Measurements from ENCODE around the gene NOL6. TPM values are rescaled to one million over a fixed set of nuclear protein-coding genes. Genes with fewer than 3 reads are reported as not detected.

The NOL6 gene
- total RNA-seq, 1 experiment from 2014 or later: 64.4 TPM

- no peak overlapping the region for H2BK5ac ChIP-seq (ENCODE audit: insufficient read length, low read length)
- no peak overlapping the region for H2BK15ac ChIP-seq (ENCODE audit: low read depth, low read length)
- H4K5ac ChIP-seq (ENCODE audit: insufficient read length, low read depth, low read length): no peak overlapping the region
- H4K8ac ChIP-seq (replicated peaks; ENCODE audit: insufficient read length, low read depth, low read length): no peak overlapping the region
- H2AK5ac ChIP-seq (ENCODE audit: insufficient read length, low read length): no peak overlapping the region
- no peaks in the 10 kb centered on the region for H3K23me2 ChIP-seq (ENCODE audit: insufficient read length, low read depth, low read length, poor library complexity, severe bottlenecking)
- Mint-ChIP-seq H3K36me3 (ENCODE audit: insufficient read depth in 1 of 3, low read depth in 3 of 3) (no peaks in the 10 kb centered on the region), H3K4me1 (no peaks in the 10 kb centered on the region), H3K27me3 (ENCODE audit: low read depth) (no peaks in the 10 kb centered on the region), H3K27ac (no peak overlapping the region), H3K9me3 (peaks cover 0 to 3% of the 10 kb centered on the region in 2 experiments; a peak in 1 of 5 replicates), H3K4me3 (no peak overlapping the region; a peak in 1 of 5 replicates)
- no peak overlapping the region for H2BK120ac ChIP-seq (ENCODE audit: low read depth, low read length, poor library complexity, severe bottlenecking)
- WGBS (ENCODE audit: extremely low coverage, insufficient read length, low lambda C conversion rate): no CpG with 5 or more reads among the region's 7 CpGs
- H3K4me2 ChIP-seq (ENCODE audit: insufficient read depth, insufficient read length, low read length): no peak overlapping the region
- no peak for TF ChIP-seq CTCF (conservative IDR thresholded peaks at IDR 0.05)
- H3K18ac ChIP-seq (ENCODE audit: insufficient read length, low read depth, low read length): no peak overlapping the region
- DNase-seq: no peak
- H3K23ac ChIP-seq (ENCODE audit: insufficient read length, low read depth, low read length): no peak overlapping the region
- H2BK12ac ChIP-seq (ENCODE audit: insufficient read length, low read depth, low read length): no peak overlapping the region
- H3K4ac ChIP-seq (ENCODE audit: low read depth, low read length): no peak overlapping the region
- no peak overlapping the region for H3T11ph ChIP-seq (ENCODE audit: low read length)
- H3K79me2 ChIP-seq (ENCODE audit: insufficient read depth, low read length): no peaks in the 10 kb centered on the region
- H4K91ac ChIP-seq (ENCODE audit: insufficient read length, low read depth, low read length): no peak overlapping the region
- no peak overlapping the region for H2AFZ ChIP-seq (ENCODE audit: low read length)
- no peak overlapping the region for H3K9ac ChIP-seq (ENCODE audit: extremely low read depth, insufficient read length, low read length)
- no peaks in the 10 kb centered on the region for H3K27me3 ChIP-seq (ENCODE audit: insufficient read depth, low read length)
- H3K56ac ChIP-seq (ENCODE audit: insufficient read length, low read depth, low read length): no peak overlapping the region
- H3K14ac ChIP-seq (ENCODE audit: insufficient read depth, low read length): no peak overlapping the region; the same call in 1 of the 2 replicates
- H2BK20ac ChIP-seq (ENCODE audit: low read depth, low read length, poor library complexity, severe bottlenecking): no peak overlapping the region
- H3K4me1 ChIP-seq (ENCODE audit: insufficient read depth, low read length): no peaks in the 10 kb centered on the region
- H4K20me1 ChIP-seq (ENCODE audit: control insufficient read depth, insufficient read depth, insufficient read length): no peaks in the 10 kb centered on the region
- H3K27ac ChIP-seq (ENCODE audit: insufficient read length, low read depth, low read length): no peak overlapping the region
- H3K9me3 ChIP-seq (ENCODE audit: control insufficient read depth, low read depth, low read length): no peaks in the 10 kb centered on the region
- H3K79me1 ChIP-seq (ENCODE audit: insufficient read depth, low read depth, low read length, poor library complexity, severe bottlenecking): no peaks in the 10 kb centered on the region
These were observed 46.9 kb downstream of the NOL6 start for GRCh38 chr9:33426843-33427293.

Data from H9 (cell line).